Measurements from ENCODE around the gene SLITRK4. TPM values are rescaled to one million over a fixed set of nuclear protein-coding genes. Genes with fewer than 3 reads are reported as not detected.

Gene SLITRK4
- total and polyA plus RNA-seq, 2 experiments from 2014 or later = 2.9 to 6.0 TPM

DNA sequence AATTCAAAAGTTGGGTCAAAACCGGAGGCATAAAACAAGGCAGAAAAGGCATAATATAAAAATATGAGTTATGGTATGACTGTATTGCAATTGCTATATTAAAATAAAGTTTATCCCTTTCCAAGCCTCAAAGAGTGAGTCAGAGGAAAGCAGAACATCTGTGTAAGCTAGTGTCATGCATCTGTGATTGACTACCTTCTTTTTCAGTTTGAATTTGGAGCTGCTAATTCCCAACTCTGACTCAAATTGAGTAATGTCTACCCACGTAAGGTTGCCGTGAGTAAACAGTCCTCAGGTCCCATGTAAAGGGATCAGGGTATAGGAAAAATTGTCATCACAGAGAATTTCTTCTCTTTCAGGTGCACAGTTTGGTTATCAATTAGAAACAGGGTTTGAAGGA is 6.5 kb upstream of the SLITRK4 start (continued):
- TF ChIP-seq, protein P1, sequence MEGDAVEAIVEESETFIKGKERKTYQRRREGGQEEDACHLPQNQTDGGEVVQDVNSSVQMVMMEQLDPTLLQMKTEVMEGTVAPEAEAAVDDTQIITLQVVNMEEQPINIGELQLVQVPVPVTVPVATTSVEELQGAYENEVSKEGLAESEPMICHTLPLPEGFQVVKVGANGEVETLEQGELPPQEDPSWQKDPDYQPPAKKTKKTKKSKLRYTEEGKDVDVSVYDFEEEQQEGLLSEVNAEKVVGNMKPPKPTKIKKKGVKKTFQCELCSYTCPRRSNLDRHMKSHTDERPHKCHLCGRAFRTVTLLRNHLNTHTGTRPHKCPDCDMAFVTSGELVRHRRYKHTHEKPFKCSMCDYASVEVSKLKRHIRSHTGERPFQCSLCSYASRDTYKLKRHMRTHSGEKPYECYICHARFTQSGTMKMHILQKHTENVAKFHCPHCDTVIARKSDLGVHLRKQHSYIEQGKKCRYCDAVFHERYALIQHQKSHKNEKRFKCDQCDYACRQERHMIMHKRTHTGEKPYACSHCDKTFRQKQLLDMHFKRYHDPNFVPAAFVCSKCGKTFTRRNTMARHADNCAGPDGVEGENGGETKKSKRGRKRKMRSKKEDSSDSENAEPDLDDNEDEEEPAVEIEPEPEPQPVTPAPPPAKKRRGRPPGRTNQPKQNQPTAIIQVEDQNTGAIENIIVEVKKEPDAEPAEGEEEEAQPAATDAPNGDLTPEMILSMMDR (conservative IDR thresholded peaks at IDR 0.05; ENCODE audit: low read depth in 2 of 2) = no peak
- TF ChIP-seq NANOG (IDR thresholded peaks at IDR 0.05; ENCODE audit: borderline replicate concordance) (no peak), ZNF114 (CRISPR knock-in tag; IDR thresholded peaks at IDR 0.05) (no peak), EZH2phosphoT487 (IDR thresholded peaks at IDR 0.05; ENCODE audit: unreplicated experiment) (no peak), CREB1 (CRISPR knock-in tag; IDR thresholded peaks at IDR 0.05; ENCODE audit: low read depth) (no peak), ZNF331 (CRISPR knock-in tag; IDR thresholded peaks at IDR 0.05; ENCODE audit: low read depth) (no peak), POLR2AphosphoS5 (IDR thresholded peaks at IDR 0.05; ENCODE audit: low read depth) (no peak), STAT1 (IDR thresholded peaks at IDR 0.05; ENCODE audit: unreplicated experiment) (no peak)

DNA sequence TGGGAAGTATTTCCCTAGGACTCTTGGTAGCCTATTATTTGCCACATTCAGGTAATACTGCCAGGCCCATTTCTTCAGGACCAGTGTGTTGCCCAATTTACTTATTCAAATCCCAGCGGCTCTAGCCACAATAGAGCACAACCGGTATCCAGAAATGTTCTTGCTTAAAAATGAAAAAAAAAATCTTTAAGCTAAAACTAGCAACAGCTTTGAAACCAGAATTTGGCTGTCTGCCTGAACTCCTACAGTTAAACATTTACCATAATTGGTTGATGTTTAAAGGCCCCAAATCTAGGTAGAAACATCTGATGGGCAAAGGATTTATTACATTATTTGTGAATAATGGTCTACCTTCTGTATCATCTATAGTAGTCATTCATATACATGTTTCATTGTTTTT is 930 bp upstream of the SLITRK4 start:
- no peaks in the 10 kb centered on the region for H3K79me2 ChIP-seq (replicated peaks; ENCODE audit: insufficient read depth)
- H3K4me1 Mint-ChIP-seq = peaks cover 8% of the 10 kb centered on the region; the same call in 1 of the 3 replicates
- peaks cover 9% of the 10 kb centered on the region for H3K4me1 ChIP-seq (ENCODE audit: insufficient read depth)
- H3K4me3 Mint-ChIP-seq = peak overlapping the region; percentile 68; the same call in 1 of the 3 replicates
- peak overlapping the region; percentile 48 for H3K4me3 ChIP-seq
- no peak overlapping the region for H3K27ac ChIP-seq (ENCODE audit: low read depth)
- no peak overlapping the region for H3K27ac Mint-ChIP-seq
- H3K9me3 Mint-ChIP-seq = peaks cover 26% of the 10 kb centered on the region
- DNase-seq (ENCODE audit: low spot score) = no peak
- no peaks in the 10 kb centered on the region for H4K20me1 ChIP-seq (replicated peaks; ENCODE audit: insufficient read depth)
- ATAC-seq = no peak
- peak overlapping the region; percentile 73 for H3K4me2 ChIP-seq
- H3K36me3 Mint-ChIP-seq (ENCODE audit: low read depth) = peaks cover 2% of the 10 kb centered on the region; the same call in 1 of the 3 replicates
- H3F3A ChIP-seq (replicated peaks; ENCODE audit: low read depth) = no peaks in the 10 kb centered on the region
- peaks cover 24% of the 10 kb centered on the region for H3K27me3 ChIP-seq (ENCODE audit: insufficient read depth)
- H3K36me3 ChIP-seq (ENCODE audit: insufficient read depth) = no peaks in the 10 kb centered on the region
- no peak overlapping the region for H2AFZ ChIP-seq
- H3K27me3 Mint-ChIP-seq (ENCODE audit: insufficient read depth, low read depth, poor library complexity) = peaks cover 6% of the 10 kb centered on the region
- H3K9me2 ChIP-seq (ENCODE audit: insufficient read depth) = no peaks in the 10 kb centered on the region
- no peak for TF ChIP-seq NANOG (IDR thresholded peaks at IDR 0.05; ENCODE audit: borderline replicate concordance)
- TF ChIP-seq ZNF331 (CRISPR knock-in tag; IDR thresholded peaks at IDR 0.05; ENCODE audit: low read depth) = no peak
- no peak for TF ChIP-seq EZH2 (IDR thresholded peaks at IDR 0.05; ENCODE audit: low read depth, unreplicated experiment)
- TF ChIP-seq, protein P2, sequence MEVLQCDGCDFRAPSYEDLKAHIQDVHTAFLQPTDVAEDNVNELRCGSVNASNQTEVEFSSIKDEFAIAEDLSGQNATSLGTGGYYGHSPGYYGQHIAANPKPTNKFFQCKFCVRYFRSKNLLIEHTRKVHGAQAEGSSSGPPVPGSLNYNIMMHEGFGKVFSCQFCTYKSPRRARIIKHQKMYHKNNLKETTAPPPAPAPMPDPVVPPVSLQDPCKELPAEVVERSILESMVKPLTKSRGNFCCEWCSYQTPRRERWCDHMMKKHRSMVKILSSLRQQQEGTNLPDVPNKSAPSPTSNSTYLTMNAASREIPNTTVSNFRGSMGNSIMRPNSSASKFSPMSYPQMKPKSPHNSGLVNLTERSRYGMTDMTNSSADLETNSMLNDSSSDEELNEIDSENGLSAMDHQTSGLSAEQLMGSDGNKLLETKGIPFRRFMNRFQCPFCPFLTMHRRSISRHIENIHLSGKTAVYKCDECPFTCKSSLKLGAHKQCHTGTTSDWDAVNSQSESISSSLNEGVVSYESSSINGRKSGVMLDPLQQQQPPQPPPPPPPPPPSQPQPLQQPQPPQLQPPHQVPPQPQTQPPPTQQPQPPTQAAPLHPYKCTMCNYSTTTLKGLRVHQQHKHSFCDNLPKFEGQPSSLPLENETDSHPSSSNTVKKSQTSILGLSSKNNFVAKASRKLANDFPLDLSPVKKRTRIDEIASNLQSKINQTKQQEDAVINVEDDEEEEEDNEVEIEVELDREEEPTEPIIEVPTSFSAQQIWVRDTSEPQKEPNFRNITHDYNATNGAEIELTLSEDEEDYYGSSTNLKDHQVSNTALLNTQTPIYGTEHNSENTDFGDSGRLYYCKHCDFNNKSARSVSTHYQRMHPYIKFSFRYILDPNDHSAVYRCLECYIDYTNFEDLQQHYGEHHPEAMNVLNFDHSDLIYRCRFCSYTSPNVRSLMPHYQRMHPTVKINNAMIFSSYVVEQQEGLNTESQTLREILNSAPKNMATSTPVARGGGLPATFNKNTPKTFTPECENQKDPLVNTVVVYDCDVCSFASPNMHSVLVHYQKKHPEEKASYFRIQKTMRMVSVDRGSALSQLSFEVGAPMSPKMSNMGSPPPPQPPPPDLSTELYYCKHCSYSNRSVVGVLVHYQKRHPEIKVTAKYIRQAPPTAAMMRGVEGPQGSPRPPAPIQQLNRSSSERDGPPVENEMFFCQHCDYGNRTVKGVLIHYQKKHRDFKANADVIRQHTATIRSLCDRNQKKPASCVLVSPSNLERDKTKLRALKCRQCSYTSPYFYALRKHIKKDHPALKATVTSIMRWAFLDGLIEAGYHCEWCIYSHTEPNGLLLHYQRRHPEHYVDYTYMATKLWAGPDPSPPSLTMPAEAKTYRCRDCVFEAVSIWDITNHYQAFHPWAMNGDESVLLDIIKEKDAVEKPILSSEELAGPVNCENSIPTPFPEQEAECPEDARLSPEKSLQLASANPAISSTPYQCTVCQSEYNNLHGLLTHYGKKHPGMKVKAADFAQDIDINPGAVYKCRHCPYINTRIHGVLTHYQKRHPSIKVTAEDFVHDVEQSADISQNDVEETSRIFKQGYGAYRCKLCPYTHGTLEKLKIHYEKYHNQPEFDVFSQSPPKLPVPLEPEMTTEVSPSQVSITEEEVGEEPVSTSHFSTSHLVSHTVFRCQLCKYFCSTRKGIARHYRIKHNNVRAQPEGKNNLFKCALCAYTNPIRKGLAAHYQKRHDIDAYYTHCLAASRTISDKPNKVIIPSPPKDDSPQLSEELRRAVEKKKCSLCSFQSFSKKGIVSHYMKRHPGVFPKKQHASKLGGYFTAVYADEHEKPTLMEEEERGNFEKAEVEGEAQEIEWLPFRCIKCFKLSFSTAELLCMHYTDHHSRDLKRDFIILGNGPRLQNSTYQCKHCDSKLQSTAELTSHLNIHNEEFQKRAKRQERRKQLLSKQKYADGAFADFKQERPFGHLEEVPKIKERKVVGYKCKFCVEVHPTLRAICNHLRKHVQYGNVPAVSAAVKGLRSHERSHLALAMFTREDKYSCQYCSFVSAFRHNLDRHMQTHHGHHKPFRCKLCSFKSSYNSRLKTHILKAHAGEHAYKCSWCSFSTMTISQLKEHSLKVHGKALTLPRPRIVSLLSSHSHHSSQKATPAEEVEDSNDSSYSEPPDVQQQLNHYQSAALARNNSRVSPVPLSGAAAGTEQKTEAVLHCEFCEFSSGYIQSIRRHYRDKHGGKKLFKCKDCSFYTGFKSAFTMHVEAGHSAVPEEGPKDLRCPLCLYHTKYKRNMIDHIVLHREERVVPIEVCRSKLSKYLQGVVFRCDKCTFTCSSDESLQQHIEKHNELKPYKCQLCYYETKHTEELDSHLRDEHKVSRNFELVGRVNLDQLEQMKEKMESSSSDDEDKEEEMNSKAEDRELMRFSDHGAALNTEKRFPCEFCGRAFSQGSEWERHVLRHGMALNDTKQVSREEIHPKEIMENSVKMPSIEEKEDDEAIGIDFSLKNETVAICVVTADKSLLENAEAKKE (CRISPR knock-in tag; IDR thresholded peaks at IDR 0.05) = no peak
- no peak for TF ChIP-seq JUNB (IDR thresholded peaks at IDR 0.05; ENCODE audit: unreplicated experiment)
- no peak for TF ChIP-seq ZNF114 (CRISPR knock-in tag; IDR thresholded peaks at IDR 0.05)
- no peak for TF ChIP-seq CREB1 (CRISPR knock-in tag; IDR thresholded peaks at IDR 0.05; ENCODE audit: low read depth)
- TF ChIP-seq, protein P3, sequence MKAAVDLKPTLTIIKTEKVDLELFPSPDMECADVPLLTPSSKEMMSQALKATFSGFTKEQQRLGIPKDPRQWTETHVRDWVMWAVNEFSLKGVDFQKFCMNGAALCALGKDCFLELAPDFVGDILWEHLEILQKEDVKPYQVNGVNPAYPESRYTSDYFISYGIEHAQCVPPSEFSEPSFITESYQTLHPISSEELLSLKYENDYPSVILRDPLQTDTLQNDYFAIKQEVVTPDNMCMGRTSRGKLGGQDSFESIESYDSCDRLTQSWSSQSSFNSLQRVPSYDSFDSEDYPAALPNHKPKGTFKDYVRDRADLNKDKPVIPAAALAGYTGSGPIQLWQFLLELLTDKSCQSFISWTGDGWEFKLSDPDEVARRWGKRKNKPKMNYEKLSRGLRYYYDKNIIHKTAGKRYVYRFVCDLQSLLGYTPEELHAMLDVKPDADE (IDR thresholded peaks at IDR 0.05) = no peak
- TF ChIP-seq, protein P4, sequence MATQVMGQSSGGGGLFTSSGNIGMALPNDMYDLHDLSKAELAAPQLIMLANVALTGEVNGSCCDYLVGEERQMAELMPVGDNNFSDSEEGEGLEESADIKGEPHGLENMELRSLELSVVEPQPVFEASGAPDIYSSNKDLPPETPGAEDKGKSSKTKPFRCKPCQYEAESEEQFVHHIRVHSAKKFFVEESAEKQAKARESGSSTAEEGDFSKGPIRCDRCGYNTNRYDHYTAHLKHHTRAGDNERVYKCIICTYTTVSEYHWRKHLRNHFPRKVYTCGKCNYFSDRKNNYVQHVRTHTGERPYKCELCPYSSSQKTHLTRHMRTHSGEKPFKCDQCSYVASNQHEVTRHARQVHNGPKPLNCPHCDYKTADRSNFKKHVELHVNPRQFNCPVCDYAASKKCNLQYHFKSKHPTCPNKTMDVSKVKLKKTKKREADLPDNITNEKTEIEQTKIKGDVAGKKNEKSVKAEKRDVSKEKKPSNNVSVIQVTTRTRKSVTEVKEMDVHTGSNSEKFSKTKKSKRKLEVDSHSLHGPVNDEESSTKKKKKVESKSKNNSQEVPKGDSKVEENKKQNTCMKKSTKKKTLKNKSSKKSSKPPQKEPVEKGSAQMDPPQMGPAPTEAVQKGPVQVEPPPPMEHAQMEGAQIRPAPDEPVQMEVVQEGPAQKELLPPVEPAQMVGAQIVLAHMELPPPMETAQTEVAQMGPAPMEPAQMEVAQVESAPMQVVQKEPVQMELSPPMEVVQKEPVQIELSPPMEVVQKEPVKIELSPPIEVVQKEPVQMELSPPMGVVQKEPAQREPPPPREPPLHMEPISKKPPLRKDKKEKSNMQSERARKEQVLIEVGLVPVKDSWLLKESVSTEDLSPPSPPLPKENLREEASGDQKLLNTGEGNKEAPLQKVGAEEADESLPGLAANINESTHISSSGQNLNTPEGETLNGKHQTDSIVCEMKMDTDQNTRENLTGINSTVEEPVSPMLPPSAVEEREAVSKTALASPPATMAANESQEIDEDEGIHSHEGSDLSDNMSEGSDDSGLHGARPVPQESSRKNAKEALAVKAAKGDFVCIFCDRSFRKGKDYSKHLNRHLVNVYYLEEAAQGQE (IDR thresholded peaks at IDR 0.05; ENCODE audit: unreplicated experiment) = no peak
